Aorta (tissue), 5 donors: Measurements from ENCODE around the gene NUP85. TPM values are rescaled to one million over a fixed set of nuclear protein-coding genes. Genes with fewer than 3 reads are reported as not detected.
"Not testable (repeated sequence)": the region's sequence is repeated elsewhere in the genome, so short reads cannot be mapped to it uniquely, and the experiment has no call there.

ENCODE experiments used
- ATAC-seq: fragments of 200-7000 bp; cut with Tn5 transposase; one replicate; pipeline ENCODE4 v1.9.1; 2022; ENCODE audit warnings: moderate library complexity; ENCODE audit not compliant: low FRiP score
- DNase-seq, 2 donors: peaks; one replicate each; pipeline ENCODE4 v3.0.0-alpha.2; 2020
- H3K27ac ChIP-seq, 2 donors: one replicate each; pipeline ENCODE4 v1.5.1; 2013; ENCODE audit warnings: low read length in 2 of 2, mild to moderate bottlenecking in 2 of 2, moderate library complexity in 2 of 2, control low read depth in 1 of 2, inconsistent platforms in 1 of 2, low read depth in 1 of 2
- H3K27me3 ChIP-seq, 2 donors: one replicate each; pipeline ENCODE4 v1.6.1; 2013; ENCODE audit warnings: control low read depth in 1 of 2, low read length in 1 of 2, mild to moderate bottlenecking in 1 of 2, moderate library complexity in 1 of 2; ENCODE audit not compliant: insufficient read depth in 2 of 2, control insufficient read depth in 1 of 2
- H3K36me3 ChIP-seq, 2 donors: one replicate each; pipeline ENCODE4 v1.6.1; 2013; ENCODE audit warnings: control low read depth in 1 of 2, low read length in 1 of 2, mild to moderate bottlenecking in 1 of 2; ENCODE audit not compliant: insufficient read depth in 2 of 2, control insufficient read depth in 1 of 2
- H3K4me1 ChIP-seq, 2 donors: one replicate each; pipeline ENCODE4 v1.6.1; 2013; ENCODE audit warnings: low read length in 2 of 2, control low read depth in 1 of 2, mild to moderate bottlenecking in 1 of 2, moderate library complexity in 1 of 2; ENCODE audit not compliant: insufficient read depth in 2 of 2, control insufficient read depth in 1 of 2
- H3K4me3 ChIP-seq, 2 donors: one replicate each; pipeline ENCODE4 v1.5.1; 2013; ENCODE audit warnings: low read length in 2 of 2, control low read depth in 1 of 2, mild to moderate bottlenecking in 1 of 2
- H3K9me3 ChIP-seq: one replicate; pipeline ENCODE4 v1.6.1; 2013; ENCODE audit warnings: mild to moderate bottlenecking, low read length; ENCODE audit not compliant: control insufficient read depth
- WGBS, 2 donors: extraction: QIAGEN DNeasy Blood & Tissue Kit; methylation state at CpG; one replicate each; pipeline ENCODE4 v1.1.7; 2013; 5-methylcytosine and 5-hydroxymethylcytosine counted together
- intact Hi-C, 2 donors: fragments of 100-400 bp; cut with DNase I; formaldehyde crosslinking; loops; one replicate each; pipeline versions ENCODE4 v1.14.2 to v1.15.0; 2022
- polyA plus RNA-seq, 2 donors: library from polyadenylated mRNA; stranded (reverse); fragments of 200-250 nt; gene quantifications; one replicate each; pipeline ENCODE4 v1.2.3, GENCODE V29; 2013
- total RNA-seq, 2 donors: library from RNA; stranded (reverse); fragmentation: NEBNext Ultra II Directional; extraction: Animal tissue kit (Norgen Biotek cat#: 25700); gene quantifications; one replicate each; pipeline ENCODE4 v1.2.1, GENCODE V29; 2021
- donor health status: healthy with polysubstance abuse.
- donor health status: Bipolar disorder and iron deficiency.
- donor health status: DM: no; HTN: no; CAD: no.
- donor health status: DM: no; HTN: no; CAD: no.
- donor health status: DM: yes; HTN: yes; CAD: no.

The NUP85 gene
- total and polyA plus RNA-seq, 4 donors: 17.2 to 99.5 (median 73.6) TPM

DNA sequence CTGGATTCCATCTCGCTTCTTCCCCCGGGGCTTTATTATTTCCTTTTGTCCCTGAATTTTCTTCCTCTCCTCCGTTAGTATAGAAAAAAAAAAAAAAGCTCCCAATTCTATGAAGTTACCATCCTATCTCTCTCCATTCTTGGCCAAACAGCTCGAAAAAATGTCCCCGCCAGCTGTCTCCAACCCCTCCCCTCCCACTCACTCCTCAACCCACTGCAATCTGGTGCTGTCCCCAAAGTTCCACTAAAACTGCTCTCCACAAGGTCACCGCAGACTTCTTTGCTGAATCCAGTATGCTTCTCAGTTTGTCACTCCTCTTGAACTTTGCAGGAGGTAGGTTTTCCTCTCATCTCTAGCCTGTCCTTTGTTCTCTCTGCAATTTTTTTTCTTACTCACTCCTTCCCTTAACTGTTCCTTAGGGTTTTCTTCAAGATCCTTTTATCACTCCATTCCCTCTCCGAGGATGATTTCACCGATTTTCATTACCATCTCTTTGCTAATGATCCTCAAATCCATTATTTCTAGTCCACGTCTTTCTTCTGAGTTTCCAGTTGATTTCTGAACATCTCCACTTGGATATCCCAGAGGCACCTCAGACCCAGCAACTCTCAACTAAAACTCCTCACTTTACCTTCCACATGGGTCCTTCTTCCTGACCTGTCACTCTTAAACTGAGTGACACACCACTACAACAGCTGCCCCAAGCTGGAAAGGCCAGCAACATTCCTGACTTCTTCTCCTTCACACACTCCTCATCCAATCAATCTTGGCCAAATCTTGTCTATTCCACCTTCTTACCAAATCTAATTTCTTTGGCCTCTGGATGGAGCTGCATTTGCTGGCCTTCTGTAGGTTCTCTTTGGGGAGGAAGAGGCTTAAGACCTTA lies 21.2 kb upstream of the NUP85 start:
- H3K4me3 ChIP-seq: no peak overlapping the region
- WGBS, 2 donors: 96 to 97% methylated on average over 9 of the region's 9 CpGs
- H3K36me3 ChIP-seq: no peaks in the 10 kb centered on the region
- H3K4me1 ChIP-seq: no peaks in the 10 kb centered on the region
- H3K27me3 ChIP-seq: no peaks in the 10 kb centered on the region
- intact Hi-C loops: loop anchor here (5.0 to 10.0 kb wide), 2 partner anchors 72 to 129 kb away; no protein-coding TSS in a partner anchor
- ATAC-seq (no peak), DNase-seq (peak in 1 of 2 donors; percentile 2)
- H3K9me3 ChIP-seq: no peaks in the 10 kb centered on the region
- H3K27ac ChIP-seq: no peak overlapping the region

DNA sequence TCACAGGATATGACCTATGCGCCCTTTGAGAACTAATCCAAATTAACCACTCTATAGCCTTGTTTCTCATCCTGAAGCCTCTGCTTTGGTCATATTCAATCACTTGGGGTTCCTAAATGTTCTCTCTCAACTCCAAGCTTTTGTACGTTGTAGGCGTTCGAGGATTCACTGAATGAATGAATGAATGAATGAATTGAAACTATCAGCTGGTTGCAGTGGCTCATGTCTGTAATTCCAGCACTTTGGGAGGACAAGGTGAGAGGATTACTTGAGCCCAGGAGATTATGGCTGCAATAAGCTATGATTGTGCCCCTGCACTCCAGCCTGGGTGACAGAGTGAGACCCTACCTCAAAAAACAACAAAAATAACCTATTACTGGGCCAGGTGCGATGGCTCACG lies 16.9 kb upstream of the NUP85 start:
- Histone ChIP-seq H3K4me3 (no peak overlapping the region), H3K36me3 (no peaks in the 10 kb centered on the region), H3K9me3 (no peaks in the 10 kb centered on the region), H3K4me1 (no peaks in the 10 kb centered on the region), H3K27ac (no peak overlapping the region), H3K27me3 (no peaks in the 10 kb centered on the region)
- DNase-seq (no peak), ATAC-seq (no peak)
- intact Hi-C loops: loop anchor here in 1 of 2 donors (10.0 kb wide), 1 partner anchor 134 kb away; no protein-coding TSS in a partner anchor
- WGBS, 2 donors: 90 to 91% methylated on average over 6 of the region's 6 CpGs

DNA sequence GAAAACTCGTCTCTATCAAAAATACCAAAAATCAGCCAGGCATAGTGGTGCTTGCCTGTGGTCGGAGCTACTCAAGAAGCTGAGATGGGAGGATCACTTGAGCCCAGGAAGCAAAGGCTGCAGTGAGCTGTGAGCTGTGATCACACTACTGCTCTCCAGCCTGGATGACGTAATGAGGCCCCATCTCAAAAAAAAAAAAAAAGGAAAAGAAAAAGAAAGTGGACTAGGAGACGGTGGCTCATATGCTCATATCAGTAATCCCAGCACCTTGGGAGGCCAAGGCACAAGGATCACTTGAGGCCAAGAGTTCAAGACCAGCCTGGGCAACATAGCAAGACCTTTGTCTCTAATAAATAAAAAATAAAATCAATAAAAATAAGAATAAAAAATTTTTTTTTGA lies 13.9 kb upstream of the NUP85 start:
- H3K9me3 ChIP-seq: no peaks in the 10 kb centered on the region
- H3K27ac ChIP-seq: no peak overlapping the region
- DNase-seq (no peak), ATAC-seq (no peak)
- intact Hi-C loops: no loop called here
- no peaks in the 10 kb centered on the region for H3K27me3 ChIP-seq
- no peaks in the 10 kb centered on the region for H3K4me1 ChIP-seq
- no peak overlapping the region for H3K4me3 ChIP-seq
- no peaks in the 10 kb centered on the region for H3K36me3 ChIP-seq
- 56 to 59% methylated on average over 4 of the region's 4 CpGs for WGBS, 2 donors

DNA sequence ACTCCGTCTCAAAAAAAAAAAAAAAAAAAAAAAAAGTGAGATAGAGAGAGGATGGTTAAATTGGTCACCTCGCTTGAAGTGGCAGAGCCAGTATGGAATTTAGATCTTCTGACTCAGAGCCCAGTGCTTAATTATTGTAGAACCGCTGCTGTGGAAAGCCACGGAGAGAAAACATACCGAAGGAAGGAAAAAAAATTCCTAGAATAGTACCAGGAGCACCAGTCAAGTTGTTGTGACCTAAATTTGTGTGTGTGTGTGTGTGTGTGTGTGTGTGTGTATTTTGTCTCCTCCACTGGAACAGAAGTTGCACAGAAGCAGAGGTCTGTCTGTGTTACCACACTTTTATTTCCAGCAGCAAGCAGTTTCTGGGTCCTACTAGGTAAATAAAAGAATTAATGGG lies 10.6 kb upstream of the NUP85 start:
- DNase-seq (no peak), ATAC-seq (no peak)
- H3K36me3 ChIP-seq: no peaks in the 10 kb centered on the region
- no peaks in the 10 kb centered on the region for H3K4me1 ChIP-seq
- H3K27ac ChIP-seq: no peak overlapping the region
- WGBS, 2 donors: 38 to 41% methylated on average over 4 of the region's 5 CpGs
- H3K27me3 ChIP-seq: no peaks in the 10 kb centered on the region
- no peak overlapping the region for H3K4me3 ChIP-seq
- intact Hi-C loops: no loop called here
- no peaks in the 10 kb centered on the region for H3K9me3 ChIP-seq

DNA sequence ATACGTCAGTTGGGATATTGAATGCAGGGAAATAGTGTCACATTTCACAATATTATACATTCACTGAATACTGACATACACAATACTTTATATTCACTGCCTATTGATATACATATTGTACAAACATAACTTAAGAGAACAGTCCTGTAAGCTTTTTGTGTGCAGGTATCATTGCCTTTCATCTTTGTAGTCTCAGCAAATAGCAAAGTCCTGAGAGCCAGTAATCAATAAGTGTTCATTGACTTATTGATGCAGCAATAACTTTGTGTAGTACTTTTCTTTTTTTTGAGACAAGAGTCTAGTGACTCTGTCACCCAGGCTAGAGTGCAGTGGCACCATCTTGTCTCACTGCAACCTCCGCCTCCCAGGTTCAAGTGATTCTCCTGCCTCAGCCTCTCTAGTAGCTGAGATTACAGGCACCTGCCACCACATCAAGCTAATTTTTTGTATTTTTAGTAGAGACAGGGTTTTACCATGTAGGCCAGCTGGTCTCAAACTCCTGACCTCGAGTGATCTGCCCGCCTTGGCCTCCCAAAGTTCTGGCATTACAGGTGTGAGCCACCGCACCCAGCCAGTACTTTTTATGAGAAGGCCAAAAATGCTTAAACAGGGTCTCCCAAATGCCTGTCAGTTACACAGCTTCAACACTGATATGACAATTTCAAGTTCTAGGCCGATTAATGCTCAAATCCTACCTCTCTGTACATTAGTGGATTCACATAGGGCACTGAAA lies 5.4 kb upstream of the NUP85 start:
- 92% methylated on average over 6 of the region's 6 CpGs for WGBS, 2 donors
- intact Hi-C loops: loop anchor here (2.0 to 5.0 kb wide), 2 partner anchors 85 to 238 kb away; no protein-coding TSS in a partner anchor
- Histone ChIP-seq H3K4me1 (no peaks in the 10 kb centered on the region), H3K27me3 (no peaks in the 10 kb centered on the region), H3K4me3 (no peak overlapping the region), H3K27ac (no peak overlapping the region), H3K9me3 (no peaks in the 10 kb centered on the region), H3K36me3 (no peaks in the 10 kb centered on the region)
- DNase-seq: no peak
- ATAC-seq: no peak

DNA sequence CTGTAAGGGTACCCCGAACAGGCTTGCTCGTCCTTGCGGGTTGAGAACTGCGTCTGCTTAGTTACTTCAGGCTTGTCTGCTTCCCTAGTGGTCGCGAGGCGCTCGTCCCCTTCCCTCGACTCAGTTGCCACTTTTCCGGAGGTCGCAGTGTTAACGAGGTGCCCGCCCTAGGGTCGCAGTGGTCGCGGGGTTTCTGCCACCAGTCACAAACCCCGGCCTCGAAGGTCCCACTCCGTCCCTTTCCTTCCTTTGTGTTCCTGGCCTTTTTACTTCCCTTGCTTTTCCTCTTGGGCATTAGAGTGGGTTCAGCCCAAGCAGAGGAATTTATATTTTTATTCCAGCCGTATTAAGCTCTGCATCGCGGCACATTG lies 299 bp downstream of the NUP85 start:
- no peaks in the 10 kb centered on the region for H3K27me3 ChIP-seq
- H3K4me1 ChIP-seq: no peaks in the 10 kb centered on the region
- ATAC-seq (no peak), DNase-seq (no peak)
- H3K27ac ChIP-seq: peak overlapping the region in 1 of 2 donors; percentile 79
- H3K9me3 ChIP-seq: no peaks in the 10 kb centered on the region
- 0% methylated on average over 22 of the region's 22 CpGs for WGBS, 2 donors
- H3K4me3 ChIP-seq: peak overlapping the region; percentile 80 to 90
- no peaks in the 10 kb centered on the region for H3K36me3 ChIP-seq
- intact Hi-C loops: loop anchor here in 1 of 2 donors (2.0 kb wide), 1 partner anchor 91 kb away; no protein-coding TSS in a partner anchor

DNA sequence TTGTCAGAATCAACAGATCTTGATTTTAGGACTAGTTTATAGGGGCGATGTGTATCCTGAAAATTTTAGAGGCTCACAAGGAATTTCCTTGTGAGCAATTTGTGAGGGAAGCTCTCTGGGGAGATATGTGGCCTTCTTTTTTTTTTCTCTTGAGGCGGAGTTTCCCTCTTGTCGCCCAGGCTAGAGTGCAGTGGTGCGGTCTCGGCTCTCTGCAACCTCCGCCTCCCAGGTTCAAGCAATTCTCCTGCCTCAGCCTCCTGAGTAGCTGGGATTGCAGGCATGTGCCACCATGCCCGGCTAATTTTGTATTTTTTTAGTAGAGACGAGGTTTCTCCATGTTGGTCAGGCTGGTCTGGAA lies 1.6 kb downstream of the NUP85 start:
- H3K9me3 ChIP-seq, H3K4me1 ChIP-seq, H3K36me3 ChIP-seq, H3K27ac ChIP-seq, H3K4me3 ChIP-seq, DNase-seq, H3K27me3 ChIP-seq, ATAC-seq, intact Hi-C loops: not testable (repeated sequence)
- WGBS, 2 donors: 84 to 87% methylated on average over 8 of the region's 8 CpGs

DNA sequence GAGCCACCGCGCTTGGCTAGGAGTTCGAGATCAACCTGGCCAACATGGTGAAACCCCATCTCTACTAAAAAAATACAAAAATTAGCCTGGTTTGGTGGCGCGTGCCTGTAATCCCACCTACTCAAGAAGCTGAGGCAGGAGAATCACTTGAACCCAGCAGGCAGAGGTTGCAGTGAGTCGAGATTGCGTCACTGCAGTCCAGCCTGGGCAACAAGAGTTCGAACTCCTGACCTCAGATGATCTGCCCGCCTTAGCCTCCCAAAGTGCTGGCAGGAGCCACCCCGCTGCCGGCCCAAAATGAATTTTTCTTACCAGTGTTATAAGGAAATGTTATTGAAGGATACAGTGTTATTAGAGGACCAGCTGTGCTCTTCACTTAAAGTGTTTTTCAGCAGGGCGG lies 2.3 kb downstream of the NUP85 start:
- no peaks in the 10 kb centered on the region for H3K9me3 ChIP-seq
- no peaks in the 10 kb centered on the region for H3K27me3 ChIP-seq
- peaks cover 0 to 1% of the 10 kb centered on the region in 2 donors for H3K36me3 ChIP-seq
- no peak for DNase-seq
- ATAC-seq: no peak
- H3K4me3 ChIP-seq: no peak overlapping the region
- intact Hi-C loops: no loop called here
- H3K4me1 ChIP-seq: no peaks in the 10 kb centered on the region
- WGBS, 2 donors: 84 to 87% methylated on average over 12 of the region's 12 CpGs
- H3K27ac ChIP-seq: no peak overlapping the region
